DMS53 (cell line): ENCODE measurements around the gene PEX3.
"Not testable (repeated sequence)": the region's sequence is repeated elsewhere in the genome, so short reads cannot be mapped to it uniquely, and the experiment has no call there.

Experiments used
- DNase-seq: peaks from one replicate; lab custom pipeline; 2025; lab: John Stamatoyannopoulos, UW

Gene PEX3

GRCh38 chr6:143506620-143507019 lies 56.0 kb downstream of the PEX3 start:
- no peak for DNase-seq

GRCh38 chr6:143507358-143508145 lies 56.9 kb downstream of the PEX3 start:
- DNase-seq, result no peak

GRCh38 chr6:143510326-143510725 lies 59.7 kb downstream of the PEX3 start:
- not testable (repeated sequence) for DNase-seq

GRCh38 chr6:143510991-143511891 lies 60.6 kb downstream of the PEX3 start, which contains the start of gene FUCA2:
Gene FUCA2 (minus strand): TSS chr6:143511720. CDS start chr6:143511634, 86 bp downstream.
- DNase-seq, result peak; percentile 90

GRCh38 chr6:143513410-143513809 lies 62.8 kb downstream of the PEX3 start:
- DNase-seq, result peak; percentile 55

GRCh38 chr6:143515061-143515760 lies 64.6 kb downstream of the PEX3 start:
- DNase-seq, result no peak

GRCh38 chr6:143515766-143516355 lies 65.3 kb downstream of the PEX3 start:
- no peak for DNase-seq

- DNase-seq, result peak; percentile 9
Measured at GRCh38 chr6:143516690-143517446, 66.3 kb downstream of the PEX3 start.

- no peak for DNase-seq
Measured at GRCh38 chr6:143517447-143517773, 66.8 kb downstream of the PEX3 start.

- DNase-seq, result no peak
Measured at GRCh38 chr6:143522039-143522600, 71.5 kb downstream of the PEX3 start.

GRCh38 chr6:143525356-143525755 lies 74.8 kb downstream of the PEX3 start:
- DNase-seq, result no peak

GRCh38 chr6:143527677-143528076 lies 77.1 kb downstream of the PEX3 start:
- DNase-seq, result no peak

GRCh38 chr6:143528164-143528811 lies 77.7 kb downstream of the PEX3 start:
- no peak for DNase-seq

GRCh38 chr6:143529095-143529494 lies 78.5 kb downstream of the PEX3 start:
- no peak for DNase-seq

GRCh38 chr6:143531720-143532499 lies 81.3 kb downstream of the PEX3 start:
- DNase-seq, result no peak

- peak; percentile 17 for DNase-seq
Measured at GRCh38 chr6:143535189-143535614, 84.6 kb downstream of the PEX3 start.

GRCh38 chr6:143536461-143536865 lies 85.9 kb downstream of the PEX3 start:
- peak; percentile 64 for DNase-seq

- DNase-seq, result peak; percentile 77
Measured at GRCh38 chr6:143536866-143537691, 86.5 kb downstream of the PEX3 start.

GRCh38 chr6:143538374-143538773 lies 87.8 kb downstream of the PEX3 start:
- no peak for DNase-seq
